Measurements from ENCODE around the gene TAF6.
"Not testable (repeated sequence)": the region's sequence is repeated elsewhere in the genome, so short reads cannot be mapped to it uniquely, and the experiment has no call there.

TAF6 gene

GRCh38 chr7:100141555-100141949 lies 22.4 kb upstream of the TAF6 start:
- H3K36me3 Mint-ChIP-seq (ENCODE audit: insufficient read depth), result no peaks in the 10 kb centered on the region
- H3K9me3 Mint-ChIP-seq, result no peaks in the 10 kb centered on the region
- no peak overlapping the region for H3K27ac Mint-ChIP-seq
- ATAC-seq (replicated peaks) (no peak), DNase-seq (no peak)
- H3K4me1 Mint-ChIP-seq (ENCODE audit: low read depth in 2 of 2), result peaks cover 0 to 3% of the 10 kb centered on the region in 2 donors
- H3K27me3 Mint-ChIP-seq, result peaks cover 5 to 15% of the 10 kb centered on the region in 2 donors
- H3K4me3 Mint-ChIP-seq, result no peak overlapping the region

- Mint-ChIP-seq H3K27me3 (peaks cover 5 to 23% of the 10 kb centered on the region in 2 donors), H3K27ac (no peak overlapping the region), H3K36me3 (ENCODE audit: insufficient read depth) (peaks cover 4% of the 10 kb centered on the region), H3K4me3 (no peak overlapping the region), H3K4me1 (ENCODE audit: low read depth in 2 of 2) (peaks cover 0 to 3% of the 10 kb centered on the region in 2 donors), H3K9me3 (no peaks in the 10 kb centered on the region)
- DNase-seq (no peak), ATAC-seq (replicated peaks) (no peak)
Measured at GRCh38 chr7:100137851-100138760, 18.9 kb upstream of the TAF6 start.

DNA sequence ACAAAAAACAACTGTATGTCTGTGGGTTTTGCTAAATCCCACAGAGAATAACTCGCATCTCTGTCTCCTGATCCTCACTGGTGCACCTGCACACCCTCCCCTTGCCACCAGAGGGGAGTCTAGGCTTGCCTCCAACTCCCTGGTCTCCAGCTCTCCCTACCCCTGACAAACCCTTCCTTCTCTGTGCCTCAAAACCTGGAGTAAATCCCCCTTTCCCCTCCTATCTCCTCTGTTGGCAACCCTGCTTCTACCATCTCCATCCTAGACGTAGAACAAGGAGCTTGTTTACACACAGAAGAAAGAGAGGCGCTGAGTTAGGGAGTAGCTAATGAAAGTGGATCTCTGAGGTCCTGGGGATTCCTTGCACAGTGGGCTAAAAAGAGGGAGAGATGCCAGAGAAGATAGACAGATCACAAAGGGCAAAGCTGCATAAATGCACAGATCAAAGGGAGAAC lies 13.6 kb upstream of the TAF6 start:
- H3K4me1 Mint-ChIP-seq (ENCODE audit: low read depth in 2 of 2), result peaks cover 10 to 15% of the 10 kb centered on the region in 2 donors
- ATAC-seq (replicated peaks), result peak; percentile 75
- H3K27me3 Mint-ChIP-seq, result peaks cover 0 to 8% of the 10 kb centered on the region in 2 donors
- no peaks in the 10 kb centered on the region for H3K9me3 Mint-ChIP-seq
- no peak overlapping the region for H3K4me3 Mint-ChIP-seq
- DNase-seq, result peak; percentile 50 to 66 (median 54)
- H3K36me3 Mint-ChIP-seq (ENCODE audit: insufficient read depth), result peaks cover 7% of the 10 kb centered on the region
- H3K27ac Mint-ChIP-seq, result peak overlapping the region in 1 of 2 donors; percentile 3

DNA sequence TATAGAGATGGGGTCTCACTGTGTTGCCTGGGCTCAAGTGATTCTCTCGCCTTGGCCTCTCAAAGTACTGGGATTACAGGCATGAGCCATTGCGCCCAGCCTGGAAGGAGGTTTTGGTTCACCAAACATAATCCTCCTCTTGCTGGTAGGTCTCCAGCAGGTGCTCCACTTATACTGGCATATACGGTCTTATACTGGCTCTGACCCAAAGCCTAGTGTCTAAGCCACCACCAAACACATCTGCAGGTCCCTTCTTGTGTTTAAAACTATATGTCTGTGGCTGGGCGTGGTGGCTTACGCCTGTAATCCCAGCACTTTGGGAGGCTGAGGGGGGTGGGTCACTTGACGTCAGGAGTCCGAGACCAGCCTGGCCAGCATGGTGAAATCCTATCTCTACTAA lies 13.0 kb upstream of the TAF6 start:
- H3K27me3 Mint-ChIP-seq, result peaks cover 0 to 8% of the 10 kb centered on the region in 2 donors
- no peak for DNase-seq
- no peak overlapping the region for H3K4me3 Mint-ChIP-seq
- peaks cover 8% of the 10 kb centered on the region for H3K36me3 Mint-ChIP-seq (ENCODE audit: insufficient read depth)
- H3K9me3 Mint-ChIP-seq, result no peaks in the 10 kb centered on the region
- no peak for ATAC-seq (replicated peaks)
- H3K27ac Mint-ChIP-seq, result peak overlapping the region in 1 of 2 donors; percentile 84
- H3K4me1 Mint-ChIP-seq (ENCODE audit: low read depth in 2 of 2), result peaks cover 10 to 15% of the 10 kb centered on the region in 2 donors

- Mint-ChIP-seq H3K27ac (peak overlapping the region in 1 of 2 donors; percentile 84), H3K27me3 (peaks cover 0 to 4% of the 10 kb centered on the region in 2 donors), H3K4me3 (peak overlapping the region in 1 of 2 donors; percentile 24), H3K9me3 (no peaks in the 10 kb centered on the region), H3K4me1 (ENCODE audit: low read depth in 2 of 2) (peaks cover 13 to 19% of the 10 kb centered on the region in 2 donors), H3K36me3 (ENCODE audit: insufficient read depth) (peaks cover 21% of the 10 kb centered on the region)
- ATAC-seq (replicated peaks) (no peak), DNase-seq (peak; percentile 87 to 90 (median 88))
Measured at GRCh38 chr7:100130608-100131453, 11.7 kb upstream of the TAF6 start.

DNA sequence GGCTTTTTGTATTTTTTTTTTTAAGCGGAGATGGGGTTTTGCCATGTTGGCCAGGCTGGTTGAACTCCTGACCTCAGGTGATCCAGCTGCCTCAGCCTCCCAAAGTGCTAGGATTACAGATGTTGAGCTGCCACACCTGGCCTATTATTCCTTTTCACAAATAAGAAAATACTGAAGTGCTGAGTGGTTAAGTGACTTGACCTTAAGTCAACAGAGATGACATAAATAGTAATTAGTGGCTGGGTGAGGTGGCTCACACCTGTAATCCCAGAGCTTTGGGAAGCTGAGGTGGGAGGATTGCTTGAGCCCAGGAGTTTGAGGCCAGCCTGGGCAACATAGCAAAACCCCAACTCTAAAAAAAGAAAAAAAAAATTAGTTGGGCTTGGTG lies 11.1 kb upstream of the TAF6 start:
- peaks cover 20% of the 10 kb centered on the region for H3K36me3 Mint-ChIP-seq (ENCODE audit: insufficient read depth)
- not testable (repeated sequence) for H3K27ac Mint-ChIP-seq; ATAC-seq (replicated peaks); H3K27me3 Mint-ChIP-seq; DNase-seq; H3K9me3 Mint-ChIP-seq; H3K4me3 Mint-ChIP-seq
- peaks cover 17 to 22% of the 10 kb centered on the region in 2 donors for H3K4me1 Mint-ChIP-seq (ENCODE audit: low read depth in 2 of 2)

GRCh38 chr7:100128637-100128963 lies 9.4 kb upstream of the TAF6 start:
- no peak for ATAC-seq (replicated peaks)
- peak overlapping the region; percentile 96 to 99 for H3K4me3 Mint-ChIP-seq
- DNase-seq, result no peak
- peaks cover 22 to 24% of the 10 kb centered on the region in 2 donors for H3K4me1 Mint-ChIP-seq (ENCODE audit: low read depth in 2 of 2)
- no peaks in the 10 kb centered on the region for H3K27me3 Mint-ChIP-seq
- H3K9me3 Mint-ChIP-seq, result no peaks in the 10 kb centered on the region
- peaks cover 23% of the 10 kb centered on the region for H3K36me3 Mint-ChIP-seq (ENCODE audit: insufficient read depth)
- peak overlapping the region in 1 of 2 donors; percentile 54 for H3K27ac Mint-ChIP-seq

- Mint-ChIP-seq H3K27ac (peak overlapping the region; percentile 26 to 54), H3K4me3 (peak overlapping the region; percentile 96 to 99), H3K9me3 (no peaks in the 10 kb centered on the region), H3K36me3 (ENCODE audit: insufficient read depth) (peaks cover 28% of the 10 kb centered on the region), H3K4me1 (ENCODE audit: low read depth in 2 of 2) (peaks cover 22 to 24% of the 10 kb centered on the region in 2 donors), H3K27me3 (no peaks in the 10 kb centered on the region)
- ATAC-seq (replicated peaks) (no peak), DNase-seq (peak in 1 of 3 experiments; percentile 10)
Measured at GRCh38 chr7:100127866-100128636, 8.9 kb upstream of the TAF6 start.

DNA sequence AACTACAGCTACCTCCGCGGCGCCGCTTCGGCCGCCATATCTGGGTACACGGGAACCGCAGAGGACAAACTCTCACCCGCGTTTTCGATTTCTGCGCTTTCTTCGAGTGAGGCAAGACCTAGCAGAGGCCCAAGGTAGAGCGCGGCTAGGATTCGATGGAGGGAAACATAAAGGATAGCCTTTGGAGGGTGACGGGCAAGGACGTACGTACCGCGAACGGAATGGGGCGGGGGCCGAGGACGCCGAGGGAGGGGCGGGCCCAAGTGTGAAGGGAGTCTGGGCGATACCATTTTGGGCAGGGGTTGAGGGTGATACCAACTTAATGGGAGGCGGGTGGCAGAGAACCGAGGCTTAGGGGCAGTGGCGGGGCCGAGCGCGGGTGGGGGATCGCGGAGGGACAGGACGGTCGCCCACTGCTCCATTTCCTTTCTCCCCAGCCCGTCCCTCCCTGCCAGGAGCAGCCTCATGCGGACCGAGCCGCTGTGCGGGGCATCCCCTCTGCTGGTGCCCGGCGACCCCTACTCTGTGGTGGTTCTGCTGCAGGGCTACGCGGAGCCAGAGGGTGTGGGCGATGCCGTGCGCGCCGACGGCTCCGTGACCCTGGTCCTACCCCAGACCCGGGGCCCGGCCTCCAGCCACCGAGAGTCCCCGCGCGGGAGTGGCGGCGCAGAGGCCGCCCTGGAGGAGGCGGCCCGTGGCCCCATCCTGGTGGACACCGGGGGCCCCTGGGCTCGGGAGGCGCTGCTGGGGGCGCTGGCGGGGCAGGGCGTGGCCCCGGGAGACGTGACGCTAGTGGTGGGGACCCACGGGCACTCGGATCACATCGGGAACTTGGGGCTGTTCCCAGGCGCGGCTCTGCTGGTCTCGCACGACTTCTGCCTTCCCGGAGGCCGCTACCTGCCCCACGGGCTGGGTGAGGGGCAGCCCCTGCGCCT lies 8.0 kb upstream of the TAF6 start, which contains the start of gene MBLAC1:
Gene MBLAC1 (plus strand): TSS at position 37 of the 935 bp plus-strand sequence. CDS start 429 bp downstream, at position 466.
- peaks cover 30% of the 10 kb centered on the region for H3K36me3 Mint-ChIP-seq (ENCODE audit: insufficient read depth)
- no peaks in the 10 kb centered on the region for H3K9me3 Mint-ChIP-seq
- H3K27ac Mint-ChIP-seq, result peak within 1 kb of the TSS; percentile 98 to 100
- H3K27me3 Mint-ChIP-seq, result no peaks in the 10 kb centered on the region
- ATAC-seq (replicated peaks) (peak; percentile 81), DNase-seq (peak; percentile 91 to 95 (median 92))
- peaks cover 17 to 21% of the 10 kb centered on the region in 2 donors for H3K4me1 Mint-ChIP-seq (ENCODE audit: low read depth in 2 of 2)
- peak within 1 kb of the TSS; percentile 96 to 99 for H3K4me3 Mint-ChIP-seq

DNA sequence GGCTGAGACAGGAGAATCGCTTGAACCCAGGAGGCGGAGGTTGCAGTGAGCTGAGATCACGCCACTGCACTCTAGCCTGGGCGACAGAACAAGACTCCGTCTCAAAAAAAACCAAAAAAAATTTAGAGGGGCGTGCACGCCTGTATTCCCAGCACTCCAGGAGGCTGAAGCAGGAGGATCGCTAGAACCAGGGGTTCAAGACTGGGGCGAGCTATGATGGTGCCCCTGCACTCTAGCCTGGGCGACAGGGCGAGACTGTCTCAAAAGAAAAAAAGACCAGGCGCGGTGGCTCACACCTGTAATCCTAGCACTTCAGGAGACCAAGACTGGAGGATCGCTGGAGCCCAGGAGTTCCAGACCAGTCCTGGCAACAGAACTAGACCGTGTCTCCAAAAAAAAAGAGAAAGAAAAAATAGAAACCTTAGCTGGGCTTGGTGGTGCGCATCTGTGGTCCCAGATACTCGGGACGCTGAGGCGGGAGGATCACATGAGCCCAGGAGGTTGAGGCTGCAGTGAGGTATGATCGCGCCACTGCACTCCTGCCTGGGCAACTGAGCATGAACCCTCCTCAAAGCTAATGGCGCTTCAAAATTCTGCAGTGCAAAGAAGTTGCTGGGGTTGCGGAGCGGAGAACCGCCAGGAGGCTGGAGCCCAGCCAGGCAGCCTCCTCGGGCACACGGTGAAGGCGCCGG lies 7.2 kb upstream of the TAF6 start:
- H3K4me3 Mint-ChIP-seq, result peak overlapping the region; percentile 96 to 99
- DNase-seq (no peak), ATAC-seq (replicated peaks) (no peak)

GRCh38 chr7:100124301-100125230 lies 5.4 kb upstream of the TAF6 start:
- peak overlapping the region; percentile 75 to 98 for H3K27ac Mint-ChIP-seq
- no peak for DNase-seq
- ATAC-seq (replicated peaks), result no peak
- H3K9me3 Mint-ChIP-seq, result no peaks in the 10 kb centered on the region
- H3K36me3 Mint-ChIP-seq (ENCODE audit: insufficient read depth), result peaks cover 39% of the 10 kb centered on the region
- no peaks in the 10 kb centered on the region for H3K27me3 Mint-ChIP-seq
- peak overlapping the region in 1 of 2 donors; percentile 52 for H3K4me3 Mint-ChIP-seq
- H3K4me1 Mint-ChIP-seq (ENCODE audit: low read depth in 2 of 2), result peaks cover 26 to 28% of the 10 kb centered on the region in 2 donors

More for the DNA sequence above, 7.2 kb upstream of the TAF6 start:
- no peaks in the 10 kb centered on the region for H3K9me3 Mint-ChIP-seq
- peak overlapping the region; percentile 98 to 100 for H3K27ac Mint-ChIP-seq
- peaks cover 30% of the 10 kb centered on the region for H3K36me3 Mint-ChIP-seq (ENCODE audit: insufficient read depth)
- H3K4me1 Mint-ChIP-seq (ENCODE audit: low read depth in 2 of 2), result peaks cover 14 to 21% of the 10 kb centered on the region in 2 donors
- no peaks in the 10 kb centered on the region for H3K27me3 Mint-ChIP-seq
